ENCODE results near the gene CTNNA3.

The CTNNA3 gene

GRCh38 chr10:66786709-66787108, 909.3 kb downstream of the CTNNA3 start:
- DNase-seq = no peak

- DNase-seq = no peak
Observed at GRCh38 chr10:66784770-66785169, 911.2 kb downstream of the CTNNA3 start.

- no peak for DNase-seq
Observed at GRCh38 chr10:66783316-66783715, 912.7 kb downstream of the CTNNA3 start.

GRCh38 chr10:66782776-66783175, 913.2 kb downstream of the CTNNA3 start:
- DNase-seq = no peak

- no peak for DNase-seq
Observed at GRCh38 chr10:66782144-66782543, 913.9 kb downstream of the CTNNA3 start.

GRCh38 chr10:66780796-66781195, 915.2 kb downstream of the CTNNA3 start:
- DNase-seq = no peak

GRCh38 chr10:66778351-66778750, 917.6 kb downstream of the CTNNA3 start:
- DNase-seq = no peak

- DNase-seq = no peak
Observed at GRCh38 chr10:66777665-66778064, 918.3 kb downstream of the CTNNA3 start.

- no peak for DNase-seq
Observed at GRCh38 chr10:66773472-66773817, 922.5 kb downstream of the CTNNA3 start.

GRCh38 chr10:66772548-66773471, 923.2 kb downstream of the CTNNA3 start:
- DNase-seq = no peak

GRCh38 chr10:66767707-66768106, 928.3 kb downstream of the CTNNA3 start:
- DNase-seq = no peak

- no peak for DNase-seq
Observed at GRCh38 chr10:66762218-66762729, 933.7 kb downstream of the CTNNA3 start.

GRCh38 chr10:66760941-66761340, 935.1 kb downstream of the CTNNA3 start:
- DNase-seq = no peak

- no peak for DNase-seq
Observed at GRCh38 chr10:66755474-66755873, 940.5 kb downstream of the CTNNA3 start.

- no peak for DNase-seq
Observed at GRCh38 chr10:66752714-66753113, 943.3 kb downstream of the CTNNA3 start.

GRCh38 chr10:66748217-66748616, 947.8 kb downstream of the CTNNA3 start:
- no peak for DNase-seq

- DNase-seq = no peak
Observed at GRCh38 chr10:66747451-66747850, 948.5 kb downstream of the CTNNA3 start.

- DNase-seq = no peak
Observed at GRCh38 chr10:66746711-66747110, 949.3 kb downstream of the CTNNA3 start.

- DNase-seq = no peak
Observed at GRCh38 chr10:66746246-66746645, 949.7 kb downstream of the CTNNA3 start.

GRCh38 chr10:66744915-66745314, 951.1 kb downstream of the CTNNA3 start:
- no peak for DNase-seq

GRCh38 chr10:66737241-66737640, 958.8 kb downstream of the CTNNA3 start:
- no peak for DNase-seq

- DNase-seq = no peak
Observed at GRCh38 chr10:66723608-66724400, 972.2 kb downstream of the CTNNA3 start.

GRCh38 chr10:66719483-66719882, 976.5 kb downstream of the CTNNA3 start:
- DNase-seq = no peak

All from NCI-H1048 (cell line).